ENCODE measurements around the gene TANC1.

DNA sequence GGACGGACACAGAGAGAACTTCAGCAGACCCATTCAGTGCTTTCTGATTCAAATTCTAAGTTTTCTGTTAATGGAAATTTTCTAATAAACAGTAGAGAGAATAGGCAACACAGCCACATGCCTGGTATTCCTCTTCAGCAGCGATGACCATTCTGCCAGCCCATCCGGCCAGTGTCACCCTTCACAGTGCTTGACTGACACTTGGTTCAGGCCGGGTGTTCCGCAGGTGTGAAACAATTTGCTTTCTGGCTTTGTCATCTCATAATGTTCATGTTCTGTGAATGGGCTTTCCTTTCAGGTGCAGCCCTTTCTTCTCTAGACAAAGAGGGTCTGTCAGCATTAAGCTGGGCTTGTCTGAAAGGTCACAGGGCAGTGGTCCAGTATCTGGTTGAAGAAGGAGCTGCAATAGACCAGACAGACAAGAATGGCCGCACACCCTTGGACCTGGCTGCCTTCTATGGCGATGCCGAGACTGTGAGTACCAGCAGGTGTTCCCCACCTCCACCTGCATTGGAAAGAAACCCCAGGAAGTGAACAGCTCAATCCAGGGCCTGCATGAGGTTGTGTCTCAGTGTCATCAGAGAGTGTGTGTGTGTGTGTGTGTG, 251.1 kb downstream of the TANC1 start:
- TF ChIP-seq, protein P1, sequence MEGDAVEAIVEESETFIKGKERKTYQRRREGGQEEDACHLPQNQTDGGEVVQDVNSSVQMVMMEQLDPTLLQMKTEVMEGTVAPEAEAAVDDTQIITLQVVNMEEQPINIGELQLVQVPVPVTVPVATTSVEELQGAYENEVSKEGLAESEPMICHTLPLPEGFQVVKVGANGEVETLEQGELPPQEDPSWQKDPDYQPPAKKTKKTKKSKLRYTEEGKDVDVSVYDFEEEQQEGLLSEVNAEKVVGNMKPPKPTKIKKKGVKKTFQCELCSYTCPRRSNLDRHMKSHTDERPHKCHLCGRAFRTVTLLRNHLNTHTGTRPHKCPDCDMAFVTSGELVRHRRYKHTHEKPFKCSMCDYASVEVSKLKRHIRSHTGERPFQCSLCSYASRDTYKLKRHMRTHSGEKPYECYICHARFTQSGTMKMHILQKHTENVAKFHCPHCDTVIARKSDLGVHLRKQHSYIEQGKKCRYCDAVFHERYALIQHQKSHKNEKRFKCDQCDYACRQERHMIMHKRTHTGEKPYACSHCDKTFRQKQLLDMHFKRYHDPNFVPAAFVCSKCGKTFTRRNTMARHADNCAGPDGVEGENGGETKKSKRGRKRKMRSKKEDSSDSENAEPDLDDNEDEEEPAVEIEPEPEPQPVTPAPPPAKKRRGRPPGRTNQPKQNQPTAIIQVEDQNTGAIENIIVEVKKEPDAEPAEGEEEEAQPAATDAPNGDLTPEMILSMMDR (IDR thresholded peaks at IDR 0.05), result no peak
- no peak for TF ChIP-seq POLR2A (IDR thresholded peaks at IDR 0.05)

All from sigmoid colon (tissue), 3 donors.